SK-N-DZ (cell line): Measurements from ENCODE around the gene SLX4.
"Not testable (repeated sequence)": the region's sequence is repeated elsewhere in the genome, so short reads cannot be mapped to it uniquely, and the experiment has no call there.

Experiments
- DNase-seq: peaks from one replicate; pipeline ENCODE4 v3.0.0-alpha.2; 2015; ENCODE audit warnings: low spot score

The SLX4 gene

GRCh38 chr16:3642397-3643094, 31.1 kb upstream of the SLX4 start:
- peak; percentile 62 for DNase-seq

- no peak for DNase-seq
Measured at GRCh38 chr16:3641801-3642396, 30.5 kb upstream of the SLX4 start.

- DNase-seq = no peak
Measured at GRCh38 chr16:3640632-3641501, 29.5 kb upstream of the SLX4 start.

GRCh38 chr16:3640207-3640606, 28.8 kb upstream of the SLX4 start:
- no peak for DNase-seq

GRCh38 chr16:3638916-3639644, 27.7 kb upstream of the SLX4 start:
- no peak for DNase-seq

GRCh38 chr16:3637371-3637923, 26.0 kb upstream of the SLX4 start:
- DNase-seq = peak; percentile 68

- no peak for DNase-seq
Measured at GRCh38 chr16:3625911-3626732, 14.7 kb upstream of the SLX4 start.

GRCh38 chr16:3625331-3625730, 13.9 kb upstream of the SLX4 start:
- no peak for DNase-seq

- no peak for DNase-seq
Measured at GRCh38 chr16:3623642-3624041, 12.2 kb upstream of the SLX4 start.

GRCh38 chr16:3618769-3619141, 7.3 kb upstream of the SLX4 start:
- DNase-seq = no peak

- no peak for DNase-seq
Measured at GRCh38 chr16:3612510-3613466, 1.4 kb upstream of the SLX4 start.

- DNase-seq = no peak
Measured at GRCh38 chr16:3610698-3611145, 684 bp downstream of the SLX4 start.

GRCh38 chr16:3609895-3610697, 1.3 kb downstream of the SLX4 start:
- no peak for DNase-seq

- not testable (repeated sequence) for DNase-seq
Measured at GRCh38 chr16:3608976-3609375, 2.4 kb downstream of the SLX4 start.

- no peak for DNase-seq
Measured at GRCh38 chr16:3608069-3608468, 3.3 kb downstream of the SLX4 start.

GRCh38 chr16:3607634-3608033, 3.8 kb downstream of the SLX4 start:
- DNase-seq = no peak

- DNase-seq = no peak
Measured at GRCh38 chr16:3607161-3607560, 4.2 kb downstream of the SLX4 start.

- DNase-seq = no peak
Measured at GRCh38 chr16:3606441-3606840, 5.0 kb downstream of the SLX4 start.

- DNase-seq = no peak
Measured at GRCh38 chr16:3602320-3602653, 9.1 kb downstream of the SLX4 start.
